ENCODE measurements around the gene FMN2.

FMN2 gene

GRCh38 chr1:240516069-240516468 lies 424.4 kb downstream of the FMN2 start:
- TF ChIP-seq ZFX (IDR thresholded peaks at IDR 0.05; ENCODE audit: borderline replicate concordance), result no peak
- TF ChIP-seq, protein P1, sequence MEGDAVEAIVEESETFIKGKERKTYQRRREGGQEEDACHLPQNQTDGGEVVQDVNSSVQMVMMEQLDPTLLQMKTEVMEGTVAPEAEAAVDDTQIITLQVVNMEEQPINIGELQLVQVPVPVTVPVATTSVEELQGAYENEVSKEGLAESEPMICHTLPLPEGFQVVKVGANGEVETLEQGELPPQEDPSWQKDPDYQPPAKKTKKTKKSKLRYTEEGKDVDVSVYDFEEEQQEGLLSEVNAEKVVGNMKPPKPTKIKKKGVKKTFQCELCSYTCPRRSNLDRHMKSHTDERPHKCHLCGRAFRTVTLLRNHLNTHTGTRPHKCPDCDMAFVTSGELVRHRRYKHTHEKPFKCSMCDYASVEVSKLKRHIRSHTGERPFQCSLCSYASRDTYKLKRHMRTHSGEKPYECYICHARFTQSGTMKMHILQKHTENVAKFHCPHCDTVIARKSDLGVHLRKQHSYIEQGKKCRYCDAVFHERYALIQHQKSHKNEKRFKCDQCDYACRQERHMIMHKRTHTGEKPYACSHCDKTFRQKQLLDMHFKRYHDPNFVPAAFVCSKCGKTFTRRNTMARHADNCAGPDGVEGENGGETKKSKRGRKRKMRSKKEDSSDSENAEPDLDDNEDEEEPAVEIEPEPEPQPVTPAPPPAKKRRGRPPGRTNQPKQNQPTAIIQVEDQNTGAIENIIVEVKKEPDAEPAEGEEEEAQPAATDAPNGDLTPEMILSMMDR (IDR thresholded peaks at IDR 0.05), result no peak
- H3K27ac ChIP-seq, result no peak overlapping the region

DNA sequence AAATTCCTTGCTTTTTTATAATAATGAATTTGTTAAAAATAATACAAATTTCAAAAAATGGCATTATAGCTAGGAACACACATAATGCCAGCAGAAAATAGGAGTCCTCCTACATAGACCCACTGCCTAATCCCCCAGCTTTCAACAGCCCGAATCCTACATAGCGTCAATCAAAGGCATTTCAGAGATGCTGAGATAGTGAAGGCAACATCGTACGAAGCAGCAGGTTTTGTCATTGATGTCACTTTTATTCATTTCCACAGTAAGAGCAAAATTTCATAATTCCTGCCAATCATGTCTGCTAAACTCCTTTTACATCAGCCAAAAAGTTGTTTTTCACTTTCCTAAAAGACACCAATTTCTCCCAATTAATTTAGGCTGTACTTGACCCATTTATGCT lies 426.2 kb downstream of the FMN2 start:
- TF ChIP-seq ZFX (IDR thresholded peaks at IDR 0.05; ENCODE audit: borderline replicate concordance), result no peak
- TF ChIP-seq, protein P1 (IDR thresholded peaks at IDR 0.05), result no peak

DNA sequence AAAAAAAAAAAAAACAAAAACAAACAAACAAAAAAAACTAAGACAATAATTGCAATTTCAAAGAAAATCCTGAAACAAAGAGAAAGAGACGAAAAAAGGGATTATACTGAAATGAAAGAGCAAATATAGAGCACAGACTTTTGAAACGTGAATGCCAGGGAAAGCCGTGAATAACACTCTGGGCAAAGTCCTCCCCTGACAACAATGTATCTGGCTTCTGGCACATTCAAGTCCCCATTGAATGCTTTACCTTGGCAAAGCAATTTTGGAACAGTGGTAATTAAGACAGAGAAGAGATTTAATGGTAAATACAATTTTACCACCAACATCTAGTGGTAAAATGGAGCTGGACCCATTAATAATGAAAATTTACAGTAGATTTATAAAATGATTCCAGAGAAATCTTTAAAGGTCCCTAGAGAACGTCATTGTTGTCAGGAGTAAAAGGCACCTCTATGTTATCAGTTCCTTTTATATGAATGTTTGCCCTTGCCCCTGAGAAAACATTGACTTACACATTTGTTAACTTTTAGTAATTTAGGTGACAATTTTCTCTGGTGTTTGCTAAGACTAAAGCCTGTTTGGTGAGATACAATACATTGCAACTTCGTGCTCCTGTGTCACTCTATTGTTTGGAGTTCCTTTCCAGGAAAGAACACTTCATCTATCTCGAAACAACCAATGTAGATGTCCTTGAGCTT lies 430.6 kb downstream of the FMN2 start:
- TF ChIP-seq, protein P1 (IDR thresholded peaks at IDR 0.05), result no peak
- TF ChIP-seq ZFX (IDR thresholded peaks at IDR 0.05; ENCODE audit: borderline replicate concordance), result no peak
- no peak overlapping the region for H3K27ac ChIP-seq

More for the DNA sequence above, 426.2 kb downstream of the FMN2 start:
- no peak overlapping the region for H3K27ac ChIP-seq

- TF ChIP-seq ZFX (IDR thresholded peaks at IDR 0.05; ENCODE audit: borderline replicate concordance), result no peak
- TF ChIP-seq, protein P1 (IDR thresholded peaks at IDR 0.05), result no peak
- no peak overlapping the region for H3K27ac ChIP-seq
Observed at GRCh38 chr1:240524356-240525069, 432.8 kb downstream of the FMN2 start.
